GOT3 (cell line): Measurements from ENCODE around the gene ZFYVE16.
"Not testable (repeated sequence)": the region's sequence is repeated elsewhere in the genome, so short reads cannot be mapped to it uniquely, and the experiment has no call there.

Experiments
- DNase-seq: peaks from one replicate; lab custom pipeline; 2025; ENCODE audit warnings: mixed read lengths; lab: John Stamatoyannopoulos, UW

The ZFYVE16 gene

GRCh38 chr5:80411589-80412219 lies 3.8 kb downstream of the ZFYVE16 start:
- no peak for DNase-seq

- no peak for DNase-seq
Measured at GRCh38 chr5:80414113-80414512, 6.2 kb downstream of the ZFYVE16 start.

- DNase-seq = no peak
Measured at GRCh38 chr5:80417973-80418372, 10.1 kb downstream of the ZFYVE16 start.

GRCh38 chr5:80424365-80424764 lies 16.5 kb downstream of the ZFYVE16 start:
- not testable (repeated sequence) for DNase-seq

- DNase-seq = no peak
Measured at GRCh38 chr5:80435476-80435875, 27.6 kb downstream of the ZFYVE16 start.

- DNase-seq = no peak
Measured at GRCh38 chr5:80437326-80437725, 29.5 kb downstream of the ZFYVE16 start.

GRCh38 chr5:80438739-80439138 lies 30.9 kb downstream of the ZFYVE16 start:
- no peak for DNase-seq

- no peak for DNase-seq
Measured at GRCh38 chr5:80439213-80439612, 31.3 kb downstream of the ZFYVE16 start.

- DNase-seq = no peak
Measured at GRCh38 chr5:80442742-80443141, 34.9 kb downstream of the ZFYVE16 start.

GRCh38 chr5:80453366-80453765 lies 45.5 kb downstream of the ZFYVE16 start:
- no peak for DNase-seq

GRCh38 chr5:80463269-80463668 lies 55.4 kb downstream of the ZFYVE16 start:
- no peak for DNase-seq

GRCh38 chr5:80466669-80467485 lies 59.0 kb downstream of the ZFYVE16 start:
- DNase-seq = no peak

GRCh38 chr5:80468131-80468530 lies 60.3 kb downstream of the ZFYVE16 start:
- DNase-seq = no peak

GRCh38 chr5:80470631-80471030 lies 62.8 kb downstream of the ZFYVE16 start:
- DNase-seq = not testable (repeated sequence)

- no peak for DNase-seq
Measured at GRCh38 chr5:80474929-80475328, 67.1 kb downstream of the ZFYVE16 start.

GRCh38 chr5:80479713-80480112 lies 71.8 kb downstream of the ZFYVE16 start:
- DNase-seq = no peak

GRCh38 chr5:80480354-80480753 lies 72.5 kb downstream of the ZFYVE16 start:
- DNase-seq = no peak

GRCh38 chr5:80481019-80481893 lies 73.4 kb downstream of the ZFYVE16 start:
- no peak for DNase-seq

GRCh38 chr5:80482578-80482977 lies 74.7 kb downstream of the ZFYVE16 start:
- no peak for DNase-seq

- no peak for DNase-seq
Measured at GRCh38 chr5:80483636-80484232, 75.9 kb downstream of the ZFYVE16 start.

- no peak for DNase-seq
Measured at GRCh38 chr5:80487444-80487828, 79.6 kb downstream of the ZFYVE16 start.
